GM18907 (cell line): Measurements from ENCODE around the gene ANKRD45.
A peak's percentile ranks its signal among the peaks of the same experiment; 100 is the strongest.
"Not testable (repeated sequence)": the region's sequence is repeated elsewhere in the genome, so short reads cannot be mapped to it uniquely, and the experiment has no call there.

Source experiments
- ATAC-seq: cut with Tn5 transposase; IDR thresholded peaks from one replicate; pipeline ENCODE4 v1.9.1; 2021; ENCODE audit warnings: mild to moderate bottlenecking, moderate library complexity; ENCODE audit not compliant: unreplicated experiment

Gene ANKRD45

GRCh38 chr1:173669491-173669941 lies at the start of gene ANKRD45:
ANKRD45 (minus strand) TSS chr1:173669851; CDS start chr1:173659418, 10,433 bp downstream.
- no peak for ATAC-seq

GRCh38 chr1:173717238-173717637 lies 47.6 kb upstream of the ANKRD45 start:
- ATAC-seq: no peak

- ATAC-seq: no peak
Measured at GRCh38 chr1:173715538-173715844, 45.8 kb upstream of the ANKRD45 start.

GRCh38 chr1:173714759-173715537 lies 45.3 kb upstream of the ANKRD45 start, which contains the start of gene KLHL20:
KLHL20 (plus strand) TSS chr1:173714981; CDS start chr1:173716044, 1,063 bp downstream.
- peak; percentile 95 for ATAC-seq

GRCh38 chr1:173714441-173714758 lies 44.7 kb upstream of the ANKRD45 start:
- no peak for ATAC-seq

- ATAC-seq: no peak
Measured at GRCh38 chr1:173708787-173709186, 39.1 kb upstream of the ANKRD45 start.

GRCh38 chr1:173705117-173705516 lies 35.5 kb upstream of the ANKRD45 start:
- ATAC-seq: no peak

GRCh38 chr1:173702736-173703135 lies 33.1 kb upstream of the ANKRD45 start:
- no peak for ATAC-seq

- not testable (repeated sequence) for ATAC-seq
Measured at GRCh38 chr1:173701299-173701698, 31.6 kb upstream of the ANKRD45 start.

GRCh38 chr1:173693238-173693637 lies 23.6 kb upstream of the ANKRD45 start:
- ATAC-seq: no peak

- no peak for ATAC-seq
Measured at GRCh38 chr1:173688300-173688699, 18.6 kb upstream of the ANKRD45 start.

GRCh38 chr1:173685121-173685520 lies 15.5 kb upstream of the ANKRD45 start:
- ATAC-seq: not testable (repeated sequence)

- not testable (repeated sequence) for ATAC-seq
Measured at GRCh38 chr1:173683838-173684237, 14.2 kb upstream of the ANKRD45 start.

- no peak for ATAC-seq
Measured at GRCh38 chr1:173682184-173682583, 12.5 kb upstream of the ANKRD45 start.

GRCh38 chr1:173680152-173680551 lies 10.5 kb upstream of the ANKRD45 start:
- ATAC-seq: not testable (repeated sequence)

GRCh38 chr1:173674496-173674895 lies 4.8 kb upstream of the ANKRD45 start:
- not testable (repeated sequence) for ATAC-seq

- ATAC-seq: no peak
Measured at GRCh38 chr1:173666646-173667045, 3.0 kb downstream of the ANKRD45 start.

- ATAC-seq: no peak
Measured at GRCh38 chr1:173663159-173663558, 6.5 kb downstream of the ANKRD45 start.

- no peak for ATAC-seq
Measured at GRCh38 chr1:173661763-173662162, 7.9 kb downstream of the ANKRD45 start.

GRCh38 chr1:173661271-173661670 lies 8.4 kb downstream of the ANKRD45 start:
- no peak for ATAC-seq

GRCh38 chr1:173660306-173660705 lies 9.3 kb downstream of the ANKRD45 start:
- no peak for ATAC-seq

- no peak for ATAC-seq
Measured at GRCh38 chr1:173648880-173649605, 20.6 kb downstream of the ANKRD45 start.
